HK-2 (cell line): ENCODE data around the gene COA6.
"Not testable (repeated sequence)": the region's sequence is repeated elsewhere in the genome, so short reads cannot be mapped to it uniquely, and the experiment has no call there.

Experiments
- DNase-seq: peaks from one replicate; pipeline ENCODE4 v3.0.0-alpha.2; 2018; ENCODE audit not compliant: unreplicated experiment

COA6 gene

GRCh38 chr1:234369784-234370183 lies 3.5 kb upstream of the COA6 start:
- no peak for DNase-seq

- no peak for DNase-seq
Observed at GRCh38 chr1:234371414-234371813, 1.8 kb upstream of the COA6 start.

GRCh38 chr1:234372011-234372757 lies 1.1 kb upstream of the COA6 start:
- no peak for DNase-seq

- no peak for DNase-seq
Observed at GRCh38 chr1:234373959-234374254, 651 bp downstream of the COA6 start.

GRCh38 chr1:234375672-234376071 lies 2.4 kb downstream of the COA6 start:
- DNase-seq: no peak

GRCh38 chr1:234379591-234380109 lies 6.4 kb downstream of the COA6 start:
- DNase-seq: not testable (repeated sequence)

- DNase-seq: no peak
Observed at GRCh38 chr1:234381699-234382555, 8.7 kb downstream of the COA6 start.

- no peak for DNase-seq
Observed at GRCh38 chr1:234386122-234386521, 12.9 kb downstream of the COA6 start.

GRCh38 chr1:234388094-234388493 lies 14.8 kb downstream of the COA6 start:
- DNase-seq: no peak

GRCh38 chr1:234393190-234393589 lies 19.9 kb downstream of the COA6 start:
- no peak for DNase-seq

GRCh38 chr1:234395297-234395696 lies 22.0 kb downstream of the COA6 start:
- DNase-seq: no peak

GRCh38 chr1:234396092-234396491 lies 22.8 kb downstream of the COA6 start:
- DNase-seq: no peak

- DNase-seq: no peak
Observed at GRCh38 chr1:234396871-234397270, 23.6 kb downstream of the COA6 start.

- DNase-seq: no peak
Observed at GRCh38 chr1:234397732-234398131, 24.5 kb downstream of the COA6 start.

- no peak for DNase-seq
Observed at GRCh38 chr1:234398849-234399381, 25.7 kb downstream of the COA6 start.

GRCh38 chr1:234399515-234399914 lies 26.3 kb downstream of the COA6 start:
- DNase-seq: not testable (repeated sequence)

- DNase-seq: no peak
Observed at GRCh38 chr1:234400773-234401172, 27.5 kb downstream of the COA6 start.

GRCh38 chr1:234401658-234402057 lies 28.4 kb downstream of the COA6 start:
- no peak for DNase-seq

- no peak for DNase-seq
Observed at GRCh38 chr1:234402939-234403338, 29.7 kb downstream of the COA6 start.

- no peak for DNase-seq
Observed at GRCh38 chr1:234405676-234406075, 32.4 kb downstream of the COA6 start.

- no peak for DNase-seq
Observed at GRCh38 chr1:234406871-234407270, 33.6 kb downstream of the COA6 start.

GRCh38 chr1:234408757-234409156 lies 35.5 kb downstream of the COA6 start:
- DNase-seq: no peak

- no peak for DNase-seq
Observed at GRCh38 chr1:234409328-234409727, 36.1 kb downstream of the COA6 start.
